Tibial nerve (tissue), 4 donors: ENCODE results near the gene LEFTY2.

Experiments
- EP300 ChIP-seq, 2 donors: sonication (generic); formaldehyde crosslinking; IDR thresholded peaks; one replicate each; pipeline ENCODE4 v1.6.1; 2017; ENCODE audit warnings: antibody characterized with exemption in 2 of 2, mild to moderate bottlenecking in 1 of 2
- POLR2A ChIP-seq, 2 donors: fragments of 450-650 bp; IDR thresholded peaks; one replicate each; pipeline ENCODE4 v1.6.1; 2017; ENCODE audit warnings: antibody characterized with exemption in 2 of 2, mild to moderate bottlenecking in 2 of 2, moderate library complexity in 2 of 2
- TF ChIP-seq, protein P1 (sequence below), 5 experiments: fragments of 200-600 bp in 3 of 5; fragments of 450-650 bp in 2 of 5; sonication (generic) in 3 of 5; IDR thresholded peaks; one replicate each; pipeline ENCODE4 v1.5.1; 2016 to 2019; ENCODE audit warnings: antibody characterized with exemption in 5 of 5, mild to moderate bottlenecking in 3 of 5, moderate library complexity in 2 of 5

DNA sequence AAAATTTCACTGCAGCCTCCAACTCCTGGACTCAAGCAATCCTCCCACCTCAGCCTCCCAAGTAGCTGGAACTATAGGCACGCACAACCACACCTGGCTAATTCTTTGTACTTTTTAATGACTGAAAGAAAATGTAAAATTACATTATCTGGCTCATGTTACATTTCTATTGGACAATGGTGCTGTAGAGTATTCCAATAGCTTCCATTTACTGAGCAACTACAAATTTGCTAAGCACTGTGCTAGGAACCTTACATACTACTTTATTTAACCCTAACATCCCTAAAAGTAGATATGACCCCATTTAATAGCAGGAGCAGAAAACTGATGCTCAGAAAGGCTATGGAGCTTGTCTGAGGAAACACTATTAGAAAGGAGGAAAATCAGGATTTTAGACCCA lies 38.4 kb upstream of the LEFTY2 start:
- TF ChIP-seq POLR2A (IDR thresholded peaks at IDR 0.05) (no peak), EP300 (IDR thresholded peaks at IDR 0.05) (no peak)
- TF ChIP-seq, protein P1, sequence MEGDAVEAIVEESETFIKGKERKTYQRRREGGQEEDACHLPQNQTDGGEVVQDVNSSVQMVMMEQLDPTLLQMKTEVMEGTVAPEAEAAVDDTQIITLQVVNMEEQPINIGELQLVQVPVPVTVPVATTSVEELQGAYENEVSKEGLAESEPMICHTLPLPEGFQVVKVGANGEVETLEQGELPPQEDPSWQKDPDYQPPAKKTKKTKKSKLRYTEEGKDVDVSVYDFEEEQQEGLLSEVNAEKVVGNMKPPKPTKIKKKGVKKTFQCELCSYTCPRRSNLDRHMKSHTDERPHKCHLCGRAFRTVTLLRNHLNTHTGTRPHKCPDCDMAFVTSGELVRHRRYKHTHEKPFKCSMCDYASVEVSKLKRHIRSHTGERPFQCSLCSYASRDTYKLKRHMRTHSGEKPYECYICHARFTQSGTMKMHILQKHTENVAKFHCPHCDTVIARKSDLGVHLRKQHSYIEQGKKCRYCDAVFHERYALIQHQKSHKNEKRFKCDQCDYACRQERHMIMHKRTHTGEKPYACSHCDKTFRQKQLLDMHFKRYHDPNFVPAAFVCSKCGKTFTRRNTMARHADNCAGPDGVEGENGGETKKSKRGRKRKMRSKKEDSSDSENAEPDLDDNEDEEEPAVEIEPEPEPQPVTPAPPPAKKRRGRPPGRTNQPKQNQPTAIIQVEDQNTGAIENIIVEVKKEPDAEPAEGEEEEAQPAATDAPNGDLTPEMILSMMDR (IDR thresholded peaks at IDR 0.05) = no peak
